Measurements from ENCODE around the gene RSAD1. TPM values are rescaled to one million over a fixed set of nuclear protein-coding genes. Genes with fewer than 3 reads are reported as not detected.

RSAD1 gene
- total RNA-seq, 1 donor from 2014 or later: 34.3 TPM

DNA sequence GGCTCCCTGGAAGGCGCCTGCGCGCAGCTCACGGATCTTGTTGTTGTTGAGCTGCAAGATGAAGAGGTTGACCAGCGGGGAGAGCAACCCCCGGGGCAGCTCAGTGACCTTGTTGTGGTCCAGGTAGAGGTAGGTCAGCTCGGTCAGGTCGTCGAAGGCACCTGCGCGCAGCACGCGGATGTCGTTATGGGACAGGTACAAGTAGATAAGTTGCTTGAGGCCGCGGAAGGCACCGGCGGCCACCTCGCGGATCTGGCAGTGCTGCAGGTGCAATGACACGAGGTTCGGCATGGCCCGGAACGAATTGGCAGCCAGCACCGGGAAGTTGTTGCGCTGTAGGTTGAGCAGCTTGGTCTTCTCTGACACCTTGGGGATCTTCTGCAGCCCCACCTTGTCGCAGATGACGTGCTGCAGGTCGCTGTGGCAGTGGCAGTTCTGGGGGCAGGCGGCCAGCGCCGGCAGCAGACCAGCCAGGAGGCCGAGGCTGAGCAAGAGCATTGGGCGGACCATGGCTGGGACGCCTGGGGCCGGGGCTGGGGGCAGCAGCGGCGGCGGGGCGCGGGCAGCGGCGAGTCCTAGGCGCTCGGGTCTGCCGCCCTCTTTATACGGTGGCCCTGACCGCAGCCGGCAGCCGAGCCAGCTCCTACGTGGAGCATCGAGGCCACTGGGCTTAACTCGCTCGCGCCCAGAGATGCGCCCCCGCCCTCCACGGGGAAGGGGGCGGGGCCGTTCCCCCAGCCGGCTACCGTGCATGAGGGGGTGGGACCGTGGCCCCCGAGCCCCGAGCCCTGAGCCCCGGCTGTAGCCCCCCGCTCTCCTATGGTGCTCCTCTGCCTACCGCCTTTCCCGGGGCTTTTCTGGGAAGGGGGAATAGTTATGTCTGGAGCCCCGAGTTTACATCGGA lies 10.1 kb upstream of the RSAD1 start, which contains the start of gene CHAD:
TSS of gene CHAD (minus strand) at position 577 of the 904 bp plus-strand sequence. CDS start at position 510, 67 bp downstream.
- TF ChIP-seq, protein P1, sequence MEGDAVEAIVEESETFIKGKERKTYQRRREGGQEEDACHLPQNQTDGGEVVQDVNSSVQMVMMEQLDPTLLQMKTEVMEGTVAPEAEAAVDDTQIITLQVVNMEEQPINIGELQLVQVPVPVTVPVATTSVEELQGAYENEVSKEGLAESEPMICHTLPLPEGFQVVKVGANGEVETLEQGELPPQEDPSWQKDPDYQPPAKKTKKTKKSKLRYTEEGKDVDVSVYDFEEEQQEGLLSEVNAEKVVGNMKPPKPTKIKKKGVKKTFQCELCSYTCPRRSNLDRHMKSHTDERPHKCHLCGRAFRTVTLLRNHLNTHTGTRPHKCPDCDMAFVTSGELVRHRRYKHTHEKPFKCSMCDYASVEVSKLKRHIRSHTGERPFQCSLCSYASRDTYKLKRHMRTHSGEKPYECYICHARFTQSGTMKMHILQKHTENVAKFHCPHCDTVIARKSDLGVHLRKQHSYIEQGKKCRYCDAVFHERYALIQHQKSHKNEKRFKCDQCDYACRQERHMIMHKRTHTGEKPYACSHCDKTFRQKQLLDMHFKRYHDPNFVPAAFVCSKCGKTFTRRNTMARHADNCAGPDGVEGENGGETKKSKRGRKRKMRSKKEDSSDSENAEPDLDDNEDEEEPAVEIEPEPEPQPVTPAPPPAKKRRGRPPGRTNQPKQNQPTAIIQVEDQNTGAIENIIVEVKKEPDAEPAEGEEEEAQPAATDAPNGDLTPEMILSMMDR (IDR thresholded peaks at IDR 0.05): no peak
- no peak for ATAC-seq
- H3K27ac ChIP-seq: no peak within 1 kb of the TSS
- no peaks in the 10 kb centered on the region for H3K9me3 ChIP-seq
- H3K27me3 ChIP-seq: peaks cover 12% of the 10 kb centered on the region
- intact Hi-C loops (cut with DNase I): no loop called here
- peak within 1 kb of the TSS; percentile 14 for H3K4me3 ChIP-seq
- H3K4me1 ChIP-seq: peaks cover 6% of the 10 kb centered on the region
- no peak for DNase-seq
- peaks cover 5% of the 10 kb centered on the region for H3K36me3 ChIP-seq

DNA sequence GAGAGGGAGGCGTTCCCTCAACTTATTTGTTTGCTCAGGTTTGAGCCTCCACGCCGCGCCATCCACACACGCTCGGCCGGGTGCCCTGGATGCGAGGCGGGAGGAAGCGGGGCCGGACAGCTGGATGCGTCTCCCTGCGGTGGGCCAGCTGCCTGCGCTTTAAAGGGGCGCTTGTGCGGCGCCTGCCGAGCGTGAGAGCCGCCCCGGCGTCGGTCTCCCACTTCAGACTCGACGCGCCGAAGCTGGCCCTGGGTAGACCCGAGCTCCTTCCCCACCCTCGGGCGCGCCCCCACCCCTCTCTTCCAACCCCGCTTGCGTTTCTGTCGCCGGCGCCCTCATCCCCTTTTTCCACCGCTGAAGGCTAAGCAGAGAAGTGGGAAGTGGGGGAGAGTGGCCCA lies 9.5 kb upstream of the RSAD1 start:
- Histone ChIP-seq H3K4me1 (peaks cover 6% of the 10 kb centered on the region), H3K27ac (no peak overlapping the region), H3K9me3 (no peaks in the 10 kb centered on the region), H3K4me3 (peak overlapping the region; percentile 14), H3K36me3 (peaks cover 5% of the 10 kb centered on the region), H3K27me3 (peaks cover 12% of the 10 kb centered on the region)
- intact Hi-C loops (cut with DNase I): no loop called here
- TF ChIP-seq, protein P1 (IDR thresholded peaks at IDR 0.05): no peak
- DNase-seq: no peak
- no peak for ATAC-seq

DNA sequence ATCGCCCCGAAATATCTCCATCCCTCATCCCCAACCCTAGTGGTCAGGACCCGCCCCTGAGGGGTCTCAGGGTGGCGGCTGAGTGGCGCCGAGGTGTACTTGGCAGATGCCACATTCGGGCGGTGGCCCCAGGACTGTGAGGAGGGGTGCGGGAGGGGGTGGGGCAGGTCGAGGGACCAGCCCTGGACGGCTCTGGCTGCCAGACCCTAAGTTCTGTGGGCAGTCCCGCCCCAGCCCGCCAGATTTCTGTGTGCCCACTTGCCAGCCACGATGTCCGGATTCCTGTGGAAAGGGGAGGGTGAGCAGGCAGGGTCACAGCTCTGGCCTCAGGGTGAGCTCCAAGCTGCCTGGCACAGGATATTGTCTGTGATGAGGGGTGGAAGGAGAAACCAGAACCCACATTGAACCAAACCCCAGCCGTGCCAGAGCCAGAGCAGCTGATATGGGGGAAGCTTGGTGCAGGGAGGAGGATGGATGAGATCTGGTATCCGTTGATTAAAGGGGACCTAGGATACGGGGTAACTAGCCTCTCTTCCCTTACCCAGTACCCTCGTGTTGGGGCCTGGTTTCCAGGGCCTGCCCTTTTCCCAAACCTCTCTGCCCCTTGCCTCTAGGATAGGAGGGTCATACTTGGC lies 8.9 kb upstream of the RSAD1 start:
- Histone ChIP-seq H3K27me3 (peaks cover 12% of the 10 kb centered on the region), H3K36me3 (peaks cover 5% of the 10 kb centered on the region), H3K9me3 (no peaks in the 10 kb centered on the region), H3K27ac (no peak overlapping the region), H3K4me1 (peaks cover 6% of the 10 kb centered on the region), H3K4me3 (no peak overlapping the region)
- ATAC-seq (no peak), DNase-seq (no peak)
- TF ChIP-seq, protein P1 (IDR thresholded peaks at IDR 0.05): no peak
- intact Hi-C loops (cut with DNase I): no loop called here

DNA sequence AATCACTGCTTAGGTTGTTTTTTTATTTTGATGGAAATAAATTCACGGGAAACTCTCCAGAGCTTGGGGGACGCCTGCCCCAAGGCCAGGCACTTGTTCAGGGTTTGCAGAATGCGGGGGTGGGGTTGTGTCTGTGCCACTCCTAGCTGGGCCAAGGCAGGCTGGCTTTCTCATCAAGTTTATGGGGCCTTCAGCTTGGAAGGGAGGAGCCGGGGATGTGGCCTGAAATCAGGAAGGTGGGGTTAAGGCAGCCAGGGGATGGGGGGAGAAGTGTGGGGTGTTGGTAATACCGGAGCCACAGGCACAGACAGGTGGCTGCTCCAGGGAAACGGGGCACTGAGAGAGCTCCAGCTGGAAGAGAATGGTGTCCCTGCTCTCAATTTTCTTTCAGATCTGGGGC lies 8.2 kb upstream of the RSAD1 start:
- H3K4me3 ChIP-seq: no peak overlapping the region
- ATAC-seq (no peak), DNase-seq (no peak)
- H3K9me3 ChIP-seq: no peaks in the 10 kb centered on the region
- H3K27me3 ChIP-seq: peaks cover 12% of the 10 kb centered on the region
- peaks cover 6% of the 10 kb centered on the region for H3K4me1 ChIP-seq
- H3K36me3 ChIP-seq: peaks cover 5% of the 10 kb centered on the region
- H3K27ac ChIP-seq: no peak overlapping the region
- intact Hi-C loops (cut with DNase I): no loop called here
- TF ChIP-seq, protein P1 (IDR thresholded peaks at IDR 0.05): no peak

DNA sequence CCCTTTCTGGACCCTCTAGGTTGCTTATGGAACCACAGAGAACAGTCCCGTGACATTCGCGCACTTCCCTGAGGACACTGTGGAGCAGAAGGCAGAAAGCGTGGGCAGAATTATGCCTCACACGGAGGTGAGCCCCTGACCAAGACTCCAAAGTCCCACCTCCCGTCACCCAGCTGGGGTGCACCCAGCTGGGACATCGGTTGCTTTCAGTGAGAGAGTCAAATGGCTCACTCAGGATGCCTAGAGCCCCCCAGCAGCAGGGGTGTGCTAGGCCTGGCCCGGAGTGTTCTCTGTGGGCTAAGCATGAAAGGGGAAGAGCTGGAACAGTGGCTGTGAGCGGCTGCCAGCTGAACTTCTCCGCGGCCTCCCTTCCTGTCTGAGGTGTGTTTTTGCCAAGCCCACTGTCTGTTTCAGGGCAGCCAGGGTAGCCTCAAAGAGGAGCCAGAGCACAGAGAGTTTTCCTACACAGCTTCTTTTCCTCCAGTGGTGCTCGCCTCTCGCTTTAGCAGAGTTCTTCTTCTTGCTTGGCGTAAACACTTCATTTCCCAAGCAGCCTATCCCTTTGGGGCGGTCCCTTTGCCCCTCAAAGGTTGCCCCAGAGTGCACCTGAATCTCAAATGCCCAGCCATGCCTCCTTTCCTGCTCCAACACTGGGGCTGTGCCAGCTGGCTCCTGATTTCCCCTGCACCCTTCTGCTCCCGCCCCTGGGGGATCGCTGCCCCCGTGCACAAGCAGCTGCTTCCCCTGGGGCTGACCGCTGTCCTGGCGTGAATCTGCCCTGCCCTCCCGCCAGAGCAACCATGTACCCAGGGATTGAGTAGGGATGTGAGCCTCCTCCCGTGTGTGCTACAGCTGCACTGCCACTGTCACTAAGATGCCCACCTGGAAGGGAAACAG lies 7.4 kb upstream of the RSAD1 start:
- DNase-seq: no peak
- H3K9me3 ChIP-seq: no peaks in the 10 kb centered on the region
- TF ChIP-seq, protein P1 (IDR thresholded peaks at IDR 0.05): no peak
- H3K27me3 ChIP-seq: peaks cover 12% of the 10 kb centered on the region
- H3K36me3 ChIP-seq: peaks cover 5% of the 10 kb centered on the region
- ATAC-seq: no peak
- no peak overlapping the region for H3K4me3 ChIP-seq
- H3K27ac ChIP-seq: no peak overlapping the region
- peaks cover 6% of the 10 kb centered on the region for H3K4me1 ChIP-seq
- intact Hi-C loops (cut with DNase I): no loop called here

All from upper lobe of right lung (tissue), 1 donor.